Measurements from ENCODE around the gene CACNB4. TPM values are rescaled to one million over a fixed set of nuclear protein-coding genes. Genes with fewer than 3 reads are reported as not detected.
A peak's percentile ranks its signal among the peaks of the same experiment; 100 is the strongest.

The CACNB4 gene
- total RNA-seq, 1 experiment from 2014 or later, result 1.00 TPM

- H3K4me3 ChIP-seq (ENCODE audit: low read depth, low read length), result no peak overlapping the region
- ChIA-PET CTCF (no interaction called here), POLR2A (no interaction called here)
- no peak overlapping the region for H3K27ac Mint-ChIP-seq (ENCODE audit: unreplicated experiment)
- peaks cover 17% of the 10 kb centered on the region for H3K27me3 Mint-ChIP-seq (ENCODE audit: insufficient read depth, unreplicated experiment)
- H3K9me3 ChIP-seq, result 0 out of 2 replicates have a peak, but pooled peaks cover 3% of the 10 kb centered on the region
- no TSS peak for BruUV-seq (replicated peaks)
- H3K9me3 Mint-ChIP-seq (ENCODE audit: unreplicated experiment), result no peaks in the 10 kb centered on the region
- no peaks in the 10 kb centered on the region for H3K4me1 Mint-ChIP-seq (ENCODE audit: low read depth, unreplicated experiment)
- H3K27me3 ChIP-seq (replicated peaks; ENCODE audit: control insufficient read depth, insufficient read depth, low read length), result no peaks in the 10 kb centered on the region; the same call in 1 of the 2 replicates
- H3K36me3 ChIP-seq (ENCODE audit: control insufficient read depth, insufficient read depth, low read length), result no peaks in the 10 kb centered on the region
- no peak overlapping the region for H3K4me3 Mint-ChIP-seq (ENCODE audit: unreplicated experiment)
- DNase-seq, result no peak
- TF ChIP-seq, protein P1, sequence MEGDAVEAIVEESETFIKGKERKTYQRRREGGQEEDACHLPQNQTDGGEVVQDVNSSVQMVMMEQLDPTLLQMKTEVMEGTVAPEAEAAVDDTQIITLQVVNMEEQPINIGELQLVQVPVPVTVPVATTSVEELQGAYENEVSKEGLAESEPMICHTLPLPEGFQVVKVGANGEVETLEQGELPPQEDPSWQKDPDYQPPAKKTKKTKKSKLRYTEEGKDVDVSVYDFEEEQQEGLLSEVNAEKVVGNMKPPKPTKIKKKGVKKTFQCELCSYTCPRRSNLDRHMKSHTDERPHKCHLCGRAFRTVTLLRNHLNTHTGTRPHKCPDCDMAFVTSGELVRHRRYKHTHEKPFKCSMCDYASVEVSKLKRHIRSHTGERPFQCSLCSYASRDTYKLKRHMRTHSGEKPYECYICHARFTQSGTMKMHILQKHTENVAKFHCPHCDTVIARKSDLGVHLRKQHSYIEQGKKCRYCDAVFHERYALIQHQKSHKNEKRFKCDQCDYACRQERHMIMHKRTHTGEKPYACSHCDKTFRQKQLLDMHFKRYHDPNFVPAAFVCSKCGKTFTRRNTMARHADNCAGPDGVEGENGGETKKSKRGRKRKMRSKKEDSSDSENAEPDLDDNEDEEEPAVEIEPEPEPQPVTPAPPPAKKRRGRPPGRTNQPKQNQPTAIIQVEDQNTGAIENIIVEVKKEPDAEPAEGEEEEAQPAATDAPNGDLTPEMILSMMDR (IDR thresholded peaks at IDR 0.05; ENCODE audit: insufficient read depth in 1 of 2, low read depth in 1 of 2, low read length in 1 of 2, severe bottlenecking in 1 of 2, unreplicated experiment in 1 of 2), result peak in 1 of 2 experiments; percentile 28
- H3K36me3 Mint-ChIP-seq (ENCODE audit: insufficient read depth, unreplicated experiment), result no peaks in the 10 kb centered on the region
- H3K4me1 ChIP-seq, result no peaks in the 10 kb centered on the region
- intact Hi-C loops (cut with micrococcal nuclease; ENCODE audit: unreplicated experiment), result loop anchor here (5.0 kb wide), 1 partner anchor 126 kb away; the partner anchor contains the start of gene ARL5A
Observed at GRCh38 chr2:151953467-151953866, 145.4 kb downstream of the CACNB4 start.

DNA sequence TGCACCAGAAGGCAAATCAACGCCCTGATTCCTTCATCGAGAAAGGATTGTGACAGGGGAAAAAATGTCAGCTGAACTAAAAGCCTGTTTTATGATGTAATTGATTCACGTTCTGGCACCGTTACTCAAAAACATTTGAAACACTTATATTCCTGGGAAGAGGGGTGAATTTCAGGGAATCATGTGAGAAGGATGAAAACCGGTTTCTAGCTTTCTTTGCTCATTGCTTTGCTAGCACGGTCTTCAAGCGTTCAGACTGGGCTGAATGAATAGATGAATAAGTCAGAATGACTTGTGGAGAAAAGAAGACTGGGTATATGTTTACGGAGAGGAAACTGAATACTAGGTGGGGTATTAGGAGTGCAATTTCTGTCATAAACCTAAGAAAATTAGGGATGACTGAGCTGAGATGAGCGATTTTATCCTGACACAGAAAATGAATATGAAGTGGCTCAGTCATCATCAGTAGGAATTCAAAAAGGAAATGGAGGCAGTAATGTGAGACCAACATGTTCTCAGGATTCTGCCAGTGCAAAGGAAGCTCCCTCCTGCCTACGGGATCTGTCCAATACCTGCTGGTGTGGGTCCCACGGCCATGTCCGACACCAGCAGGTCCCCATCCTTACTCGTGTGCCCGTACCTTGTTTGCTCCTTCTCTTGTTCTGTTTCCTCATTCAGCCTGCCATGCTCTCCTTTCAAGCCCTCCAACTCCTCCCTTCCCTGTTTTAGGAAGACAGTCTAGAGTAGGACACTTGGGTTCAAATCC lies 146.0 kb downstream of the CACNB4 start:
- H3K36me3 ChIP-seq (ENCODE audit: control insufficient read depth, insufficient read depth, low read length), result no peaks in the 10 kb centered on the region
- DNase-seq, result no peak
- no peaks in the 10 kb centered on the region for H3K4me1 Mint-ChIP-seq (ENCODE audit: low read depth, unreplicated experiment)
- no peaks in the 10 kb centered on the region for H3K36me3 Mint-ChIP-seq (ENCODE audit: insufficient read depth, unreplicated experiment)
- no peak overlapping the region for H3K4me3 ChIP-seq (ENCODE audit: low read depth, low read length)
- H3K4me1 ChIP-seq, result no peaks in the 10 kb centered on the region
- BruUV-seq (replicated peaks), result no TSS peak
- H3K27ac Mint-ChIP-seq (ENCODE audit: unreplicated experiment), result no peak overlapping the region
- peaks cover 17% of the 10 kb centered on the region for H3K27me3 Mint-ChIP-seq (ENCODE audit: insufficient read depth, unreplicated experiment)
- ChIA-PET POLR2A (no interaction called here), CTCF (interaction anchor here (0.7 kb wide), 1 partner anchor 323 kb away, joined by 3 read pairs; no protein-coding TSS in a partner anchor)
- 0 out of 2 replicates have a peak, but pooled peaks cover 3% of the 10 kb centered on the region for H3K9me3 ChIP-seq
- intact Hi-C loops (cut with micrococcal nuclease; ENCODE audit: unreplicated experiment), result loop anchor here (5.0 kb wide), 1 partner anchor 126 kb away; the partner anchor contains the start of gene ARL5A
- no peak overlapping the region for H3K4me3 Mint-ChIP-seq (ENCODE audit: unreplicated experiment)
- no peaks in the 10 kb centered on the region for H3K9me3 Mint-ChIP-seq (ENCODE audit: unreplicated experiment)
- TF ChIP-seq, protein P1 (IDR thresholded peaks at IDR 0.05; ENCODE audit: insufficient read depth in 1 of 2, low read depth in 1 of 2, low read length in 1 of 2, severe bottlenecking in 1 of 2, unreplicated experiment in 1 of 2), result no peak
- no peaks in the 10 kb centered on the region; the same call in 1 of the 2 replicates for H3K27me3 ChIP-seq (replicated peaks; ENCODE audit: control insufficient read depth, insufficient read depth, low read length)

DNA sequence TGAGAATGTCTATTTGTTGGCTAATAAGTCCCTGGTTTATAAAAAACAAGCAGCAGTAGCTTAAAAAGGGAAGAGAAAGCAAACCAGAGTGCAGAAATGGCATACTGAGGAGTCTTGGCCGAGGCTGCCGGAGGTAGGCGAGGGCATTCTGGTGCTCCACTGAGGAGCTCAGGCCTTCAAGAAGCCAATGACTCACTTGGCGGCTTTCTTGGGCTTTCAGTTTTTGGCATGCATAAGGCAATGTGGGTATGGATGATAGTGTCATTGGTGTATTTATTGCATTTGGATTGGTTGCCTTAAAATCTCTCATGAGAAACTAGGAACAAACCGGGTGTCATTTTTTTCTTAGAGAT lies 151.1 kb downstream of the CACNB4 start:
- peaks cover 19% of the 10 kb centered on the region for H3K9me3 Mint-ChIP-seq (ENCODE audit: unreplicated experiment)
- POLR2A ChIA-PET, result no interaction called here
- TF ChIP-seq, protein P1 (IDR thresholded peaks at IDR 0.05; ENCODE audit: insufficient read depth in 1 of 2, low read depth in 1 of 2, low read length in 1 of 2, severe bottlenecking in 1 of 2, unreplicated experiment in 1 of 2), result no peak
- H3K4me1 Mint-ChIP-seq (ENCODE audit: low read depth, unreplicated experiment), result no peaks in the 10 kb centered on the region
- no TSS peak for BruUV-seq (replicated peaks)
- CTCF ChIA-PET, result no interaction called here
- H3K4me3 ChIP-seq (ENCODE audit: low read depth, low read length), result no peak overlapping the region
- DNase-seq, result no peak
- peaks cover 7% of the 10 kb centered on the region for H3K27me3 Mint-ChIP-seq (ENCODE audit: insufficient read depth, unreplicated experiment)
- H3K9me3 ChIP-seq, result no peaks in the 10 kb centered on the region; the same call in 1 of the 2 replicates
- no peaks in the 10 kb centered on the region for H3K36me3 ChIP-seq (ENCODE audit: control insufficient read depth, insufficient read depth, low read length)
- H3K4me3 Mint-ChIP-seq (ENCODE audit: unreplicated experiment), result no peak overlapping the region
- no peaks in the 10 kb centered on the region for H3K4me1 ChIP-seq
- no peaks in the 10 kb centered on the region for H3K36me3 Mint-ChIP-seq (ENCODE audit: insufficient read depth, unreplicated experiment)
- no peak overlapping the region for H3K27ac Mint-ChIP-seq (ENCODE audit: unreplicated experiment)
- intact Hi-C loops (cut with micrococcal nuclease; ENCODE audit: unreplicated experiment), result no loop called here
- no peaks in the 10 kb centered on the region for H3K27me3 ChIP-seq (replicated peaks; ENCODE audit: control insufficient read depth, insufficient read depth, low read length)

Measured in Caco-2 (cell line).